K562 (cell line): ENCODE measurements around the gene TIAM1.

ENCODE experiments used
- CHD4 ChIP-seq: fragments of 200-600 bp; sonication (generic); IDR thresholded peaks from 3 replicates; pipeline ENCODE4 v1.6.1; 2012; ENCODE audit warnings: low read depth, mild to moderate bottlenecking, mixed read lengths, low read length, inconsistent platforms; ENCODE audit not compliant: insufficient read depth, insufficient replicate concordance, poor library complexity, severe bottlenecking
- GABPA ChIP-seq: fragments of 200-800 bp; sonication (Bioruptor generic); conservative IDR thresholded peaks from 2 replicates; pipeline ENCODE4 v1.6.1; 2016; ENCODE audit warnings: low read depth, missing genetic modification characterization, missing compliant biosample characterization
- KLF13 ChIP-seq: fragments of 450-650 bp; IDR thresholded peaks from 2 replicates; pipeline ENCODE4 v1.6.1; 2016; ENCODE audit warnings: missing genetic modification characterization, low read depth, mild to moderate bottlenecking, missing compliant biosample characterization, moderate library complexity, borderline replicate concordance
- PCBP1 ChIP-seq: fragments of 200-400 bp; formaldehyde crosslinking; IDR thresholded peaks from 2 replicates; pipeline ENCODE4 v1.6.1; 2018; ENCODE audit warnings: mild to moderate bottlenecking, low read depth, low read length; ENCODE audit not compliant: poor library complexity, severe bottlenecking
- SREBF2 ChIP-seq: sonication (generic); formaldehyde crosslinking; IDR thresholded peaks from 2 replicates; pipeline ENCODE4 v1.4.0; 2020; ENCODE audit warnings: mild to moderate bottlenecking, missing genetic modification reagents
- ZBTB8A ChIP-seq: fragments of 450-650 bp; IDR thresholded peaks from 2 replicates; pipeline ENCODE4 v1.6.1; 2018; ENCODE audit warnings: mild to moderate bottlenecking, moderate library complexity; ENCODE audit not compliant: partially characterized antibody
- ZNF274 ChIP-seq: IDR thresholded peaks from 2 replicates; pipeline ENCODE4 v1.6.1; 2011; ENCODE audit warnings: low read depth, mild to moderate bottlenecking, low read length, moderate library complexity, borderline replicate concordance

GRCh38 chr21:31276663-31277062 lies 67.4 kb downstream of the TIAM1 start:
- TF ChIP-seq GABPA (tag) (no peak), KLF13 (tag) (no peak), ZNF274 (no peak), ZBTB8A (no peak), CHD4 (no peak), PCBP1 (no peak), SREBF2 (no peak)
